DOHH2 (cell line): ENCODE measurements around the gene MROH7.
A peak's percentile ranks its signal among the peaks of the same experiment; 100 is the strongest.

Experiments
- CTCF ChIP-seq: fragments of 200-600 bp; sonication (generic); IDR thresholded peaks from one replicate; pipeline ENCODE4 v1.5.1; 2014; ENCODE audit warnings: antibody characterized with exemption, mild to moderate bottlenecking, low read depth, low read length; ENCODE audit not compliant: poor library complexity, severe bottlenecking
- EZH2phosphoT487 ChIP-seq: fragments of 200-600 bp; sonication (generic); IDR thresholded peaks from 2 replicates; pipeline ENCODE4 v1.6.1; 2017; ENCODE audit warnings: borderline replicate concordance, mild to moderate bottlenecking, antibody characterized with exemption, low read length, moderate library complexity, mixed read lengths

- TF ChIP-seq CTCF (peak; percentile 84), EZH2phosphoT487 (no peak)
Observed at GRCh38 chr1:54671985-54672608, 30.5 kb downstream of the MROH7 start.
